Measurements from ENCODE around the gene NMT1. TPM values are rescaled to one million over a fixed set of nuclear protein-coding genes. Genes with fewer than 3 reads are reported as not detected.

NMT1 gene
- total and polyA plus RNA-seq, 4 donors: 27.0 to 83.7 (median 42.6) TPM

DNA sequence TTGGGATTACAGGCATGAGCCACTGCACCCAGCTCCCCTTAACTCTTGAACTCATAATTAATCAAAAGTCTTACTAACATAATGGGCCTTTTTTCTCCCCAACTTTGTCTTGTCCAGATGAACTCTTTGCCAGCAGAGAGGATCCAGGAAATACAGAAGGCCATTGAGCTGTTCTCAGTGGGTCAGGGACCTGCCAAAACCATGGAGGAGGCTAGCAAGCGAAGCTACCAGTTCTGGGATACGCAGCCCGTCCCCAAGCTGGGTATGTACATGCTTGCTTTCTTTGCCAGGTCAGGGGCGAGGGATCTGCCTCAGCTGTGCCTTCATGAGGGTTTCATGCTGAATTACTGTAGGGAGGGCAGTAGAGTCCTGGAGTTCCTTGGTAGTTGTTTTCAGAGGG, 25.3 kb downstream of the NMT1 start:
- H3K27ac ChIP-seq (ENCODE audit: low read depth in 1 of 2, low read length in 2 of 2): peak overlapping the region; percentile 87 to 96
- no peaks in the 10 kb centered on the region for H3K9me3 ChIP-seq (ENCODE audit: control insufficient read depth in 4 of 4, low read length in 3 of 4)
- WGBS: 92% methylated on average over 4 of the region's 4 CpGs
- H3K4me3 ChIP-seq (ENCODE audit: low read depth in 1 of 3, low read length in 3 of 3): no peak overlapping the region
- H3K9ac ChIP-seq (ENCODE audit: low read depth in 1 of 2, low read length in 2 of 2): no peak overlapping the region
- TF ChIP-seq RAD21 (IDR thresholded peaks at IDR 0.05): no peak
- no peak for TF ChIP-seq ATF3 (IDR thresholded peaks at IDR 0.05)
- no peak for TF ChIP-seq FOXA2 (IDR thresholded peaks at IDR 0.05)
- TF ChIP-seq EGR1 (IDR thresholded peaks at IDR 0.05; ENCODE audit: low read depth in 2 of 2): no peak
- no peak for TF ChIP-seq HNF4G (IDR thresholded peaks at IDR 0.05)
- TF ChIP-seq, protein P1, sequence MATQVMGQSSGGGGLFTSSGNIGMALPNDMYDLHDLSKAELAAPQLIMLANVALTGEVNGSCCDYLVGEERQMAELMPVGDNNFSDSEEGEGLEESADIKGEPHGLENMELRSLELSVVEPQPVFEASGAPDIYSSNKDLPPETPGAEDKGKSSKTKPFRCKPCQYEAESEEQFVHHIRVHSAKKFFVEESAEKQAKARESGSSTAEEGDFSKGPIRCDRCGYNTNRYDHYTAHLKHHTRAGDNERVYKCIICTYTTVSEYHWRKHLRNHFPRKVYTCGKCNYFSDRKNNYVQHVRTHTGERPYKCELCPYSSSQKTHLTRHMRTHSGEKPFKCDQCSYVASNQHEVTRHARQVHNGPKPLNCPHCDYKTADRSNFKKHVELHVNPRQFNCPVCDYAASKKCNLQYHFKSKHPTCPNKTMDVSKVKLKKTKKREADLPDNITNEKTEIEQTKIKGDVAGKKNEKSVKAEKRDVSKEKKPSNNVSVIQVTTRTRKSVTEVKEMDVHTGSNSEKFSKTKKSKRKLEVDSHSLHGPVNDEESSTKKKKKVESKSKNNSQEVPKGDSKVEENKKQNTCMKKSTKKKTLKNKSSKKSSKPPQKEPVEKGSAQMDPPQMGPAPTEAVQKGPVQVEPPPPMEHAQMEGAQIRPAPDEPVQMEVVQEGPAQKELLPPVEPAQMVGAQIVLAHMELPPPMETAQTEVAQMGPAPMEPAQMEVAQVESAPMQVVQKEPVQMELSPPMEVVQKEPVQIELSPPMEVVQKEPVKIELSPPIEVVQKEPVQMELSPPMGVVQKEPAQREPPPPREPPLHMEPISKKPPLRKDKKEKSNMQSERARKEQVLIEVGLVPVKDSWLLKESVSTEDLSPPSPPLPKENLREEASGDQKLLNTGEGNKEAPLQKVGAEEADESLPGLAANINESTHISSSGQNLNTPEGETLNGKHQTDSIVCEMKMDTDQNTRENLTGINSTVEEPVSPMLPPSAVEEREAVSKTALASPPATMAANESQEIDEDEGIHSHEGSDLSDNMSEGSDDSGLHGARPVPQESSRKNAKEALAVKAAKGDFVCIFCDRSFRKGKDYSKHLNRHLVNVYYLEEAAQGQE (IDR thresholded peaks at IDR 0.05): no peak
- no peak for TF ChIP-seq CTCF (IDR thresholded peaks at IDR 0.05; ENCODE audit: low read depth, low read length, missing input control)
- no peak for TF ChIP-seq RXRA (IDR thresholded peaks at IDR 0.05)
- no peak for TF ChIP-seq JUND (IDR thresholded peaks at IDR 0.05)
- TF ChIP-seq SP1 (IDR thresholded peaks at IDR 0.05): no peak
- TF ChIP-seq HNF4A (conservative IDR thresholded peaks at IDR 0.05): no peak
- no peak for TF ChIP-seq NR2F2 (IDR thresholded peaks at IDR 0.05)
- TF ChIP-seq GABPA (IDR thresholded peaks at IDR 0.05 in 1 of 2, conservative IDR thresholded peaks at IDR 0.05 in 1 of 2): no peak
- no peak for TF ChIP-seq FOXA1 (IDR thresholded peaks at IDR 0.05)
- TF ChIP-seq MAX (IDR thresholded peaks at IDR 0.05): no peak
- TF ChIP-seq YY1 (IDR thresholded peaks at IDR 0.05): no peak
- TF ChIP-seq, protein P2, sequence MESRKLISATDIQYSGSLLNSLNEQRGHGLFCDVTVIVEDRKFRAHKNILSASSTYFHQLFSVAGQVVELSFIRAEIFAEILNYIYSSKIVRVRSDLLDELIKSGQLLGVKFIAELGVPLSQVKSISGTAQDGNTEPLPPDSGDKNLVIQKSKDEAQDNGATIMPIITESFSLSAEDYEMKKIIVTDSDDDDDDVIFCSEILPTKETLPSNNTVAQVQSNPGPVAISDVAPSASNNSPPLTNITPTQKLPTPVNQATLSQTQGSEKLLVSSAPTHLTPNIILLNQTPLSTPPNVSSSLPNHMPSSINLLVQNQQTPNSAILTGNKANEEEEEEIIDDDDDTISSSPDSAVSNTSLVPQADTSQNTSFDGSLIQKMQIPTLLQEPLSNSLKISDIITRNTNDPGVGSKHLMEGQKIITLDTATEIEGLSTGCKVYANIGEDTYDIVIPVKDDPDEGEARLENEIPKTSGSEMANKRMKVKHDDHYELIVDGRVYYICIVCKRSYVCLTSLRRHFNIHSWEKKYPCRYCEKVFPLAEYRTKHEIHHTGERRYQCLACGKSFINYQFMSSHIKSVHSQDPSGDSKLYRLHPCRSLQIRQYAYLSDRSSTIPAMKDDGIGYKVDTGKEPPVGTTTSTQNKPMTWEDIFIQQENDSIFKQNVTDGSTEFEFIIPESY (IDR thresholded peaks at IDR 0.05): no peak
- TF ChIP-seq TAF1 (conservative IDR thresholded peaks at IDR 0.05): no peak
- peaks cover 13 to 34% (median 21%) of the 10 kb centered on the region in 4 donors for H3K4me1 ChIP-seq (ENCODE audit: control insufficient read depth in 4 of 4, insufficient read depth in 4 of 4, low read length in 3 of 4)
- DNase-seq (ENCODE audit: low spot score): no peak
- peaks cover 8 to 44% (median 29%) of the 10 kb centered on the region in 4 donors for H3K36me3 ChIP-seq (ENCODE audit: control insufficient read depth in 4 of 4, insufficient read depth in 3 of 4, low read depth in 1 of 4, low read length in 3 of 4)
- no peaks in the 10 kb centered on the region for H3K27me3 ChIP-seq (ENCODE audit: control insufficient read depth in 4 of 4, insufficient read depth in 4 of 4, low read length in 3 of 4)
